ENCODE results near the gene LPP. TPM values are rescaled to one million over a fixed set of nuclear protein-coding genes. Genes with fewer than 3 reads are reported as not detected.

The LPP gene
- total RNA-seq, 1 donor from 2014 or later, result 23.1 TPM

- DNase-seq, result no peak
- Mint-ChIP-seq H3K4me1 (ENCODE audit: low read depth, unreplicated experiment) (peaks cover 5% of the 10 kb centered on the region), H3K9me3 (ENCODE audit: unreplicated experiment) (no peaks in the 10 kb centered on the region), H3K36me3 (ENCODE audit: unreplicated experiment) (no peaks in the 10 kb centered on the region), H3K4me3 (ENCODE audit: unreplicated experiment) (no peak overlapping the region), H3K27me3 (ENCODE audit: unreplicated experiment) (no peaks in the 10 kb centered on the region), H3K27ac (ENCODE audit: unreplicated experiment) (no peak overlapping the region)
- TF ChIP-seq CTCF (IDR thresholded peaks at IDR 0.05; ENCODE audit: partially characterized antibody, unreplicated experiment), result no peak
Observed at GRCh38 chr3:188739511-188739910, 585.6 kb downstream of the LPP start.

GRCh38 chr3:188740010-188740409 is 586.1 kb downstream of the LPP start:
- Mint-ChIP-seq H3K27me3 (ENCODE audit: unreplicated experiment) (no peaks in the 10 kb centered on the region), H3K4me1 (ENCODE audit: low read depth, unreplicated experiment) (peaks cover under 1% of the 10 kb centered on the region), H3K36me3 (ENCODE audit: unreplicated experiment) (no peaks in the 10 kb centered on the region), H3K4me3 (ENCODE audit: unreplicated experiment) (no peak overlapping the region), H3K9me3 (ENCODE audit: unreplicated experiment) (no peaks in the 10 kb centered on the region), H3K27ac (ENCODE audit: unreplicated experiment) (no peak overlapping the region)
- no peak for DNase-seq
- no peak for TF ChIP-seq CTCF (IDR thresholded peaks at IDR 0.05; ENCODE audit: partially characterized antibody, unreplicated experiment)

- no peak for DNase-seq
- no peak for TF ChIP-seq CTCF (IDR thresholded peaks at IDR 0.05; ENCODE audit: partially characterized antibody, unreplicated experiment)
- Mint-ChIP-seq H3K4me1 (ENCODE audit: low read depth, unreplicated experiment) (no peaks in the 10 kb centered on the region), H3K27ac (ENCODE audit: unreplicated experiment) (no peak overlapping the region), H3K27me3 (ENCODE audit: unreplicated experiment) (no peaks in the 10 kb centered on the region), H3K36me3 (ENCODE audit: unreplicated experiment) (no peaks in the 10 kb centered on the region), H3K9me3 (ENCODE audit: unreplicated experiment) (no peaks in the 10 kb centered on the region), H3K4me3 (ENCODE audit: unreplicated experiment) (no peak overlapping the region)
Observed at GRCh38 chr3:188742755-188743550, 589.0 kb downstream of the LPP start.

GRCh38 chr3:188744166-188744565 is 590.2 kb downstream of the LPP start:
- Mint-ChIP-seq H3K4me1 (ENCODE audit: low read depth, unreplicated experiment) (no peaks in the 10 kb centered on the region), H3K9me3 (ENCODE audit: unreplicated experiment) (no peaks in the 10 kb centered on the region), H3K27me3 (ENCODE audit: unreplicated experiment) (no peaks in the 10 kb centered on the region), H3K27ac (ENCODE audit: unreplicated experiment) (no peak overlapping the region), H3K4me3 (ENCODE audit: unreplicated experiment) (no peak overlapping the region), H3K36me3 (ENCODE audit: unreplicated experiment) (no peaks in the 10 kb centered on the region)
- no peak for DNase-seq
- TF ChIP-seq CTCF (IDR thresholded peaks at IDR 0.05; ENCODE audit: partially characterized antibody, unreplicated experiment), result no peak

- Mint-ChIP-seq H3K36me3 (ENCODE audit: unreplicated experiment) (no peaks in the 10 kb centered on the region), H3K27me3 (ENCODE audit: unreplicated experiment) (no peaks in the 10 kb centered on the region), H3K27ac (ENCODE audit: unreplicated experiment) (no peak overlapping the region), H3K4me1 (ENCODE audit: low read depth, unreplicated experiment) (no peaks in the 10 kb centered on the region), H3K4me3 (ENCODE audit: unreplicated experiment) (no peak overlapping the region), H3K9me3 (ENCODE audit: unreplicated experiment) (no peaks in the 10 kb centered on the region)
- TF ChIP-seq CTCF (IDR thresholded peaks at IDR 0.05; ENCODE audit: partially characterized antibody, unreplicated experiment), result no peak
- DNase-seq, result no peak
Observed at GRCh38 chr3:188745031-188745430, 591.1 kb downstream of the LPP start.

Data from glutamatergic neuron (in vitro differentiated cells).